Frontal cortex (tissue), 4 donors: ENCODE measurements around the gene TMEM266. TPM values are rescaled to one million over a fixed set of nuclear protein-coding genes. Genes with fewer than 3 reads are reported as not detected.

ENCODE experiments used
- DNase-seq, 2 donors: peaks; one replicate each; pipeline ENCODE4 v3.0.0; 2012; ENCODE audit warnings: low spot score in 2 of 2
- FAIRE-seq: peaks from 2 replicates; lab custom pipeline; 2012; peaks lifted over from hg19 to GRCh38; lab: Jason Lieb, UNC
- total RNA-seq: library from RNA; depleted of rRNA; stranded (reverse); fragments of >200 nt; gene quantifications from one replicate; pipeline ENCODE4 v1.2.3, GENCODE V29; 2014
- donor health status: control.
- donor health status: control.
- donor health status: control.

TMEM266 gene
- total RNA-seq, 1 donor from 2014 or later, result 4.5 TPM

DNA sequence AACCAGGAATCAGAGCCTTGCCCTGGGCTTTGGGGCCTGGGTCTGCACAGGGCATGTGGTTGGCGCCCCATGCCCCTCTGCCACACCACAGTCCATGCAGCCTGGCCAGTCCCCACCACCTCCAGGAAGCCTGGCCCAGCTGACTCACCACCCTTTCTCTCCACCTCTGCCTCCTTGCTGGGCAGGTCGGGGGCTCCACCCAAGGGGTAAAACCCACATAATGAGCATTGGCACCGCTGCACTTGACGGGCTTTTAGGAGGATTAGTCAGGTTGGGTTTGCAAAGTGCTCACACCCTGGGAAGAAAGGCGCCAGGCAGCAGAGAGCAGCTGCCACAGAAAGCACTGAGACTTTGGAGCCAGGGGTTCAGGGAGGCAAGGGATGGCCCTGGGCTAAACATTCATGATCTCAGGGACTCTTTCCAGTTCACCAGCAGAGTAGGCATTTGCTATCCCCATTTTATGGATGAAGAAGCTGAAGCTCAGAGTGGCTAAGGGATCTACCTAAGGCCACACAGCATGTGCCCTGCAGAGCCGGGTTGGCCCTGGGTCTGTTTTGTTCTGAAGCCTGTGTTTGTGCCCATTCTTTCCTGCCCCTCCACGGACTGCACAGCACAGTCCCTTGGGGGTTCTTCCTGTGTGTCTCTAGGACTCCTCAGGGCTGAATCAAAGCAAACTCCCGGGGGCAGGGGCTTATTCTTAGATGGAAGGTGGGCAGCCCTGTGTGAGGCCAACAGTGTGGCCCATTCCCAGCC is 138.1 kb downstream of the TMEM266 start:
- FAIRE-seq, result no peak

DNA sequence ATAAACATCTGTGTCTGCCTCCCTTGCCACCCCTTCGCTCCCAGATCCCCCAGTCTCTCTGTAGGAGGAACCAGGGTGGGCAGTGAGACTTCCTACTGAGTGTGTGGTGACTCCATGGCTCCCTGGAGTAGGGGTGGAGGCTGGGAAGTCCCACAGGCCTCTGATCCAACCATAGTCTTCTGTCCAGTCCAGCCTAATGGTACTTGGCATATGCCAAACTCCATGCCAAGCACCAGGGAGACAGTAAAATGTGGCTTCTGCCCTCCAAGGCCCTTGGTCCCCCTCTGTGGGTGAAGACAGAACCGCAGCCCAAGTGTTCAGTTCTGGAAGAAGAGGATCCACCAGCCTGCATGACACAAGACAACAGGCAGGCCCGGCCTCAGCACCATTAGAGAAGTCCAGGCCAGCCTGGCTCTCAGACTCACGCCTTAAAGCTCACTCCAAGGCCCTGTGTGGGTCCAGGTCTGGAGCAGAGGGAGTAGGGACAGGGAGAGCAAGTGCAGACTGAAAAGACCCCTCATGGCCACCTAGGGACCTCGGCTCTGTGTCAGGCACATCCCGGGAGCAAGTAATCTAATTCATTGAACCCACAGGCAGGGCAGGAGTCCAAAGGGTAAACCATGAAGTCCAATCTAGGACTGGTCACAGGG is 138.8 kb downstream of the TMEM266 start:
- DNase-seq (no peak), FAIRE-seq (no peak)

More for the DNA sequence above, 138.1 kb downstream of the TMEM266 start:
- DNase-seq, result no peak

DNA sequence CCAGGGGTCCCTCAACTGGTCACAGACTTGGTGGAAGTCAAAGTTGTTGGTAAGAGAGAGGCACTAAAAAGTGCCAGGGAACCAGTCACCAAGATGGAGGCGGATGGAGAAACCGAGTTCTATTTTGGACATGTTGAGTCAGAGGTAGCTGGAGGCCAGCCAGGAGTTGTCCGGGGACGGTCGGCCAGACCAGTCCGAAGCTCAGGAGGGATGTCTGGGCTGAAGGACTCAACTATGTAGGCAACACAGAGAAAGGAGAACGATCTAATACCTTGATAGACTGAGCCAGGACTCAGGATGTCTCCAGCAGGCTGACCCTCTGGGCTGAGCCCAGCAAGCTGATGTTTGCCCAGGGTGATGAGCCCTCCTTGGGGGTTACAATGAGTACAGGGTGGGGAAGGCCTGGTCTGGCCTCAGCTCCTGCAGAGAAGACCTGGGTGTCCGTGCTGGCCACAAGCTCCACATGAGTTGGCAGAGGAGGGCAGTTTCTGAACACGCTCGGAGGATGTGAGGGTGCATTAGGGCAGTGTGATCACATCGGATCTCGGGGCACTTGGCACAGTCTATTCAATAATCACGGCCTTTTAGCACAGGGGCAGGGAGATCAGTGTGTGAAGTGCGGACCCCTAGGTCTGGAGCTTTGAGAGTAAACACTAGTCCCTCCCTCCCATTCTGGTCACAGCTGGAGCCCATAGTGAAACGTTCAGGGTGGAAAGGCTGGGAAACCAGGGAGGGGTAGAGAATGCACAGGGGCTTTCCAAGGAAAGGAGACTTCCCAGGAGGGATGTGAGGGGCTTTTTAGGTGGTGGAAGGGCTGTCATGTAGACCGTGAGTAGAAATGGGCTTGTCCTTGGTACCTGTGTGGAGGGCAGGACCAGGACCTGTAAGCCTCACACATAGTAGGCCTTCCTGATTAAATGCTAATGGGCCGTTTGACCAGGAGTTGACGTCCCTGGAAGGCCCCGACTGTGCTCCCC is 139.6 kb downstream of the TMEM266 start:
- no peak for FAIRE-seq
- DNase-seq, result no peak

DNA sequence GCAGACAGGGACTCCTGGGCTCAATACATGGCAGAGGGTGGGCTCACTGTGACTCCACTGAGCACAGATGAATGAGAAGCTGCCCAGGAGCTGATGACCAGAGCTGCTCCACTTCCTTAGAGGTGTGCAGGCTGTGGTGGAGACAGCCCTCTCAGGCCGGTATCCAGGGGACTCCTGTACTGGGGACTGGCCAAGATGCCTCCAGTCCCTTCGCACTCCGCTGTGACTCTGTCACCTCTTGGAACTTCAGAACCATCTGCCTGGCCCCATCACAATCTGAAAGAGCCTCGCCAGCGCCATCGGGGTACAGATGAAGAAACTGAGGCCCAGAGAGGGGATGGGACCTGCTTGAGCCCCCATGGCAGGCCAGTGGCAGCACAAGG is 140.3 kb downstream of the TMEM266 start:
- no peak for DNase-seq
- FAIRE-seq, result no peak

DNA sequence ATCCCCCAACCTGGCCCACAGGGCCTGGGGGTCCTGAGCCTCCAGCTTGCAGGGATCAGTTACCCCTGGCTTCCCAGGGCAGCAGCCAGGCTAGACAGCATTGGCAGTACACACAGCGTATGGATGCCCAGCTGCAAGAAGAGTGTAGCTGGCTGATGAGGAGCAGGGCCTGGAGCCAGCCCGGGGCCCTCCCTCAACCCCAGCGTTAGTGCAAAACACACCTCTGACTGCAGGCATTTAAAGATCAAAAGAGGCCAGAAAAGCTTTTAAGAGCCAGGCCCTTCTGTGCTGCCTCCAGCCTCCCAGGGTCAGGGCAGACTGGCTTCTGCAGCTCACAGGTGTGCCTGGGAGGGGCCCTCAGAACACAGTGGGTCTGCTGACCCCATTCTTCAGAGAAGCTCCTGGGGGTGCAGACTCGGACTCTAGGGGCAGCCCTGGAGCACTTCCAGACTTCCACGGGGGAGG is 140.9 kb downstream of the TMEM266 start:
- no peak for FAIRE-seq
- DNase-seq, result no peak

DNA sequence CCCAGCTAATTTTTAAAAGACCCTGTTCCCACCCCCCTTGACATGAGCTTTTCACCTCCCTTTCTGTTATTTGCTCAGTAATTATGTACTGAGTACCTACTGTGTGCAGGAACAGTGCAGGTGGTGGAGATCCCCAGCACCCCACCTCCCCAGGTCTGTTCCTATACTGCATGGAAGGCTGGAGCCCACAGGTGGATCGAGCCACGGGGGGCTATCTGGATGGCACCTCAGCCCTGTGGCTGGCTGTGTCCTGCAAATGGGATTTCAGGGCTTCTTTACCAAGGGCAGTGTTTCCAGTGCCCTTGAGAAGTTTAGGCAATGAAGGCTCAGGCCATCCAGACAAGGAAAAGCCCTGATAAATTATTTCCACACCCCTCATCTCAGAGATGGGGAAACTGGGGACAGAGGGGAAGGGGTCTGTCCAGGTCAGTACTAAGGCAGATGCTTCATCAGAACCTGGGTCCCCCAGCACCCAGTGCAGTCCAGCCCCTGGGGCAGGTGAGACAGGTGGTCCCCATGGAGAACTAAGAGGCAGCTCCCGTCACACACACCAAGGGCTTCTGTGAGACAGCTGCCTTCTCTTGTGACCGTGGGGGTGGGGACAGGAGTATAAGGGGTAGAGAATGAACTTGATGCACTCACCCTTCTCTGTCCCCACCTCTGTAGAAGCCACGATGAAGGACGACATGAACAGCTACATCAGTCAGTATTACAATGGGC is 141.9 kb downstream of the TMEM266 start:
- no peak for DNase-seq
- no peak for FAIRE-seq

DNA sequence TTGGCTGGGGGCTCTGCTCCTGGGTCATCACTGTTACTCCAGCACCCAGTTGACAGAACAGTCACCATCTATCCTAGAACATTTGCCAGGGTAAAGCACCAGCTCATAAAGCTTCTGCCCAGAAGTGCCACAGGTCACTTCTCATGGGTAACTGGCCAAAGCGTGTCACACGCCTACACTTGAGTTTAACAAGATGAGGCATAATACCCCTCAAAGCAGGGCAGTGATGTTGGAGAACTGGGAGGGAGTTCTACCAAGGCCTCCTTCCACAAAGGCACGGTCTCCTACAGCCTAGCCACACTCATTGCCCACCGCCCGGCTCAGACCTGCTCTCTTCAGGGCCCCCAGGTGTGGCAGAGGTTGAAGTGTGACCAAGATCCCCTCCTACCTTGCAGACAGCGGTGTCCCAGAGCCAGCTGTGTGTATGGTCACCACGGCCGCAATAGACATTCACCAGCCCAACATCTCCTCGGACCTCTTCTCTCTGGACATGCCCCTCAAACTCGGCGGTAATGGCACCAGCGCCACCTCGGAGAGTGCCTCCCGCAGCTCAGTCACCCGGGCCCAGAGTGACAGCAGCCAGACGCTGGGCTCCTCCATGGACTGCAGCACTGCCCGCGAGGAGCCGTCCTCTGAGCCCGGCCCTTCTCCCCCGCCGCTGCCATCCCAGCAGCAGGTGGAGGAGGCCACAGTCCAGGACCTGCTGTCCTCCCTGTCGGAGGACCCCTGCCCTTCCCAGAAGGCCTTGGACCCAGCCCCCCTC is 143.7 kb downstream of the TMEM266 start:
- DNase-seq, result peak in 1 of 2 donors; percentile 16
- FAIRE-seq, result no peak

DNA sequence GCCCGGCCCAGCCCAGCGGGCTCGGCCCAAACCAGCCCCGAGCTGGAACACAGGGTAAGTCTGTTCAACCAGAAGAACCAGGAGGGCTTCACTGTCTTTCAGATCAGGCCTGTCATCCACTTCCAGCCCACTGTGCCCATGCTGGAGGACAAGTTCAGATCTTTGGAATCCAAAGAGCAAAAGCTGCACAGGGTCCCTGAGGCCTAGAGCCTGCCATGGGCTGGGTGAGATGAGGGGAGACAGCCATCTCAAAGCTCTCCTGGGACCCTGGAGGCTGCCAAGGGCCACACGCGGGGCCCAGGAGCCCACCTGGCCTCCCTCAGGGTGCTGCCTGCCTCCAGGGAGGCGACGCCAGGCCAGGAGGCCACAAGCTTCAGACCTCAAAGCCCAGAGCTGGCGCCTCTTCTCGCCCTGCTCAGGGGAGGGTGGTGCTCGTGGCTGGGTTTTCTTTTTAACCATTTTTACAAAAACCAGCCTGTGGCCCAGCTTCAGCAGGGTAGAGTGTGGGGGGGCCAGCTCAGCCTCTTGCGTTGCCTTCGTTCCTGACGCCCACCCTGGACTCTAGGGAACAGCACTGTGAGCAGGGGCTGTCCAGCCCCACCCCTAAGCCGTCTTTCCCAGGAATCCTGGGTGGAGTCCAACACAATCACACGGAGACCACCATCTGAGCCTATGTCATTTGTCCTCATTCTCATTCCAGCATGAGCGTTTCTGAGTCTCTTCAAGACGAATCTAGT is 144.5 kb downstream of the TMEM266 start:
- no peak for FAIRE-seq
- DNase-seq, result no peak

DNA sequence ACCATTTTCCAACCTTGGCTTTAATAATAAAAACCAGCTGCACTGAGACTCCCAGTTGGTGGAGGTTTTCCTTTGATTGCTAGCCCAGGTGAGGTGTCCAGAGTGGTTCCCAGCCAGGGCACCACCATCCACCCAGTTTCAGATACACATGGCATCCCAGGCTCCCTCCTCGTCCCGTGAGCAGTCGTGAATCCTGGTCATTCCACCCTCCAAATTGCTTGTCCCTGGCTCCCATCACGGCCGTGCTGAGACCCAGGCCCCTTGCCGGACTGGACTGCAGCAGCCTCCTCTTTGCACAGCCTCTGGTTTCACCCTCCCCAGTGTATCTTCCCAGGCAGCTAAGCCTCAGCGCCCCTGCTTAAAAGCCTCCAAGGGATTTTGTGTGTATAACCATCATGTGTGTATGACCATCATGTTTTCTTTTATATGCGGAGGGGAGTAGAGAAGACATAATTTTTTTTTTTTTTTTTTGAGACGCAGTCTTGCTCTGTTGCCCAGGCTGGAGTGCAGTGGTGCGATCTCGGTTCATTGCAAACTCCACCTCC is 145.2 kb downstream of the TMEM266 start:
- FAIRE-seq, result no peak
- no peak for DNase-seq

DNA sequence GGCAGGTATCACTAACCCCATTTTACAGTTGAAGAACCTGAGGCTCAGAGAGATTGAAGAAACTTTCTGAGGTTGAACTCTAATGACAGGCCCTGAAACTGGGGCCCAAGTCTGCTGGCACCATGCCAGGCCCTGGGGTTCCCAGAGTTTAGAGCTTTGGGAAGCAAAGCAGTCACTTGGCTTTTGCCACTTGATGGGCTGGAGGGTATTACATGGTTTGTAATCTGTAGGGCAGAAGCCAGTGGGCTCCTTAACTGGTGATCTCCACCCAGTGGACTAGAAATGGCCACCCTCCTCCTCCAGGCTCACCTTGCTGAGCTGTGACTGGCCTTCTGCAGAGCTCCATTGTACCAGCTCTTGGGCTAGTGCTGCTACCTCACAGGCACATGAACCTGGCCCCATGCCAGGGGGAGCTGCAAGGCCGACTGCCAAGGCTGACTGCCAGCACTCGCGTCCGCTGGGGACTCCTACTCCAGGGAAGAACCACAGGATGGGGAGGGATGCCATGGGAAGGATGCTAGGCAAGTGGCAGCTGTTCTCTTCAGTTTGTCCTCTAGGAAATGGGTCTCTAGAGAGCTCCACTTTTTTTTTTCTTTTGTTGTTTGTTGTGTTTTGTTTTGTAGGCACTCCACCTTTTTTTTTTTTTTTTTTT is 146.7 kb downstream of the TMEM266 start:
- DNase-seq (peak; percentile 57 to 70), FAIRE-seq (no peak)

DNA sequence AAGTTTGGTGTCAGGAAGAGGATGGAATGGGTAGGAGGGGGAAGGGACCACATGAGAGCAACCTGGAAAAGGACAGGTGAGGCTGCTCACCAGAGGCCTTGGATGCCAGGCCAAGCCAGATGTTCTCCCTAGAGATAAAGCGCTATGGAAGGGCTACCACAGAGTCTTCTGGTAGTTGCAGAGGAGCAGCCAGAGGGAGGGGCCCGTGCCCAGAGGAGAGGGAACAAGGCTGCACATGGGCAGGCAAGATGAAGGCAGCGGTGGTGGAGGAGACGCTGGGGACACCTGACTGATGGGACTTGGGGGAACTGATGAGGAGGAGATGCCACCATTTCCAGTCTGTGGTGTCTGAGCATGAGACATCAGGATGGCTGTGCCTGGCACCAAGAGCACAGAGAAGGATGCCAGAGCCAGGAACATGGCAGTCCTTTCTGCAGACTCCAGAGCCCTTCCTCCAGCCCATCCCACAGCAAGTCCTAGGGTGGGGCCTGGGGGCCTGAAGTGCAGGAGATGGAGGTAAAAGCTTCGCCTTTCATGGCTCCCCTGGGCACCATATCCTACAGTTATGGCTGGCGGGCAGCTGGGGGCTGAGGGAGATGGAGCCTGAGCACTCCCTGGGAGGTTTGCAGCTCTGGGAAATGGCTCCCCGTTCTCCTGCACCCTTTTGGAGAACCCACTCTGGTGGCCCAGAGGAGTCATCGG is 148.4 kb downstream of the TMEM266 start:
- FAIRE-seq (no peak), DNase-seq (no peak)

DNA sequence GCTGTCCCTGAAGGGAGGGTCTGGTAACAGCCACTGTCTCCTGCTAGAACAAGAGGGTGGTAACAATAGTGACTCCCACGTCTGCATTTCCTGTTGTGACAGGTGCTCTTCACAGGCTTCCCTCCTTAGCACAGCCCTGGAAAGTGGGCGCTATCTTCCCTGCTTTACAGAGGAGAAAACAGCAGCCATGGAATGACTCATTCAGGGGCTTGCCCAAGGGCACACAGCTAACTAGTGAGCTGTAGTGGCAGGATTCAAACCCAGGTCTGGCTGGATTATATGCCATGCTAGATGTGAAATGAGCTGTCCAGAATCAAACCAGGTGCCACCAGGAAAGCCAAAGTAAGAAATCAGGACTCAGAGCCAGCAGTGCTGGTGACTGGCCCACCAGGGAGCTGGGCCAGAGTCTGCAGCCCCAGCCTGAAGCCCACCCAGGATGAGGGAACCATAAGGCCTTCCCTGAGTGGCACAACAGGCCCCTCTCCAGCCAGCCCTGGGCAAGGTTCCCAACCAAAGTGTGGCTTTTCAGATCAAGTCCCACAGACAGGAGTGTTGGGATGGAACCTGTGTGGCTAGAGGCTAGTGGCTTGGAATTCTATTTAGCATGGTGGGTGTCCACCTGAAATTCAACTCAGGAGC is 149.1 kb downstream of the TMEM266 start:
- DNase-seq (no peak), FAIRE-seq (no peak)

DNA sequence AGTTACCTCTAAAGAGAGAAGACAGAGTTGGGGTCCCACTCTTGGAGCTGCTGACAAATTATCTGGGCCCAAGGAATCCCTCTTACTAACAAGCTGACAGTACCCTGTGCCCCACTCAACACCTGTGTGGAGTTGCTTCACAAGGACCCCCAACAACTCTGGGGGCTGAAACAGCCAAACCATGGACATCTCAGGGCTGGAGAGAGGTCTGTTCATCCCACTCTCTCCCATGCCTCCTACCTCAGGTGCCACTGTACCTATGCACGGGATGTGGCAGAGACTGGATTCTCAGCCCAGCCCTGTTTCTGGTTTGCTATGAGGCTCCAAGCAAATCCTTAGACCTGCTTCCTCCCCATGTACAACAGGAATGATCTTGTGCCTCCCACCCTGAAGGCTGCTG is 149.7 kb downstream of the TMEM266 start:
- no peak for DNase-seq
- no peak for FAIRE-seq

DNA sequence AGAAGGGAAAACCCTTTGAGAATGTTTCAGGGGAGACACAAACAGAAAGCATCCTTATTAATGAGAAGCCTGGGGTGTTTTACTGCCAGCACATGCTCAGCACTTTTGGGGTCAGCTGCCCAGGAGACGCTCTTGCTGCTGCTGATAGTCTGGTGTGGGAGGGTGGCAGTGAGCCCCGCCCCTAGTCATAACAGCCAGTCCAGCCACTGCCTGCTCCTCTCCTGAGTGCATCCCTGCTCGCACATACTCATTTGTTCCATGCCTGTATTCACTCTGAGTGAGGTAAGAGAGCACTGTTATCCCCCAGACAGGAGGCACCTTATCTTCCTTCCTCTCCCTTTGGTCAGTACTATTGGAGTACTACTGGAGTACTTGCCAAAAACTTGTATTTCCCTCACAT is 150.2 kb downstream of the TMEM266 start:
- FAIRE-seq (no peak), DNase-seq (no peak)

DNA sequence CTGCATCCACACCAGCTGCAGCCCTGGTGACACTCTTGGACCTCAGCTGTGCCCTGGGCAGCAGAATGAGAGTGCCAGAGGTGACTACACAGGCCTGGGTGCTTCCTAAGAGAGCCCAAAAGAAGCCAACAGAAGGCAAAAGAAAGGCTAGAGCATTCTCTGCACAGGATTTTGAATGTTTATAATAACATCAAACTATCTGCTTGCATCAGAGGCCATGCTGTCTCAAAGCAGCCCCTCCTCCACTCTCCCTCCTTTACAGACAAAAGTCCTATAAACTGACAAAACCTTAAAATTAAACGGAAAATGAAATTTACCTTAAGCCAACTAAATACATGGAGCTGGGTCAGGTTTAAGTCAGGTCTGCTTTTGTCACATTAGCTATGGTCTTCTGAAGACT is 155.8 kb downstream of the TMEM266 start:
- DNase-seq, result no peak

DNA sequence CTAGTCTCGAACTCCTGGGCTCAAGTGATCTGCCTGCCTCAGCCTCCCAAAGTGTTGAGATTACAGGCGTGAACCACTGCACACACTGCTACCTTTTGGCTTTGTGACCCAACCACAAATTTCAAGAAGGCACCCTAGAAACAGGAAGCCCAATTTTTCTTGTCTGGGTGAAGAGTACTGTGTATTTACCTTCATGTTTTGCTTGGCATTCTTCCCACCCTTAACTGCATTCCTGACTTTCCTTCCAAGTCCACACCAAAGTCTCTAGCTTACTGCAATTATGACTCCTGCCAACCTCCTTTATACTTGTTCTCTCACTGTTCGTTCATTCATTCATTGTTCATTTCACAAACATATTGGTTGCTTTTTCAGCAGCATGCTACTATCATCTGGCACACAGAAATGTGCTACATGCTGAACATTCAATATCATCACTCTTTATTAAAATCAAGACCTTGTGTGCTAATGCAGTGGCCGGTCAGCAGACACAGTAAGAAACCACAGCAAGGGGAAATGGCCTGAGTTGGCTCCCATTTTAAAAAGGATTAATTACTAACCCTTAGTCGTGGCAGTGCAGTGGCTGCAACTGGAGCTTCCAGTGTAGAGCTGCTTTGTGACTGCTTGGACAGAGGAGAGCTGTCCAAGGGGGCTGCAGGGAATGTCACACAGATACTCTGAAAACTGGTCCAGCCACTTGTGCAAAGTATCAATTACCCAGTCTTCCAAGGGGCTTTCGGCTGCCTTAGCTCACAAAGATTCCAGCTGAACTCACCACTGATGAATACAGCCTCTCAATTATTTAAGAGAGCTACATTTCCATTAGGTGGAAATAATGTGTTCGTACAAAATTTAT is 157.5 kb downstream of the TMEM266 start:
- no peak for FAIRE-seq
- DNase-seq, result no peak

More for the DNA sequence above, 155.8 kb downstream of the TMEM266 start:
- FAIRE-seq, result no peak
